GM19372 (cell line): Measurements from ENCODE around the gene FOXP2.
"Not testable (repeated sequence)": the region's sequence is repeated elsewhere in the genome, so short reads cannot be mapped to it uniquely, and the experiment has no call there.

Source experiments
- ATAC-seq: cut with Tn5 transposase; IDR thresholded peaks from one replicate; pipeline ENCODE4 v1.9.1; 2021; ENCODE audit warnings: mild to moderate bottlenecking, low read depth, moderate library complexity; ENCODE audit not compliant: unreplicated experiment

The FOXP2 gene

GRCh38 chr7:114419441-114420272, 5.0 kb downstream of the FOXP2 start:
- no peak for ATAC-seq

GRCh38 chr7:114422507-114423501, 8.2 kb downstream of the FOXP2 start:
- no peak for ATAC-seq

GRCh38 chr7:114426382-114426781, 11.8 kb downstream of the FOXP2 start:
- no peak for ATAC-seq

- no peak for ATAC-seq
These were observed 12.2 kb downstream of the FOXP2 start for GRCh38 chr7:114426824-114427223.

GRCh38 chr7:114428211-114428610, 13.6 kb downstream of the FOXP2 start:
- no peak for ATAC-seq

GRCh38 chr7:114431189-114431588, 16.6 kb downstream of the FOXP2 start:
- ATAC-seq = no peak

- ATAC-seq = no peak
These were observed 17.4 kb downstream of the FOXP2 start for GRCh38 chr7:114432061-114432460.

GRCh38 chr7:114432703-114433102, 18.1 kb downstream of the FOXP2 start:
- no peak for ATAC-seq

GRCh38 chr7:114439581-114439980, 25.0 kb downstream of the FOXP2 start:
- no peak for ATAC-seq

- not testable (repeated sequence) for ATAC-seq
These were observed 26.3 kb downstream of the FOXP2 start for GRCh38 chr7:114440927-114441326.

GRCh38 chr7:114444196-114444595, 29.6 kb downstream of the FOXP2 start:
- no peak for ATAC-seq

GRCh38 chr7:114450431-114450830, 35.8 kb downstream of the FOXP2 start:
- ATAC-seq = no peak

- no peak for ATAC-seq
These were observed 45.0 kb downstream of the FOXP2 start for GRCh38 chr7:114459574-114459973.

- no peak for ATAC-seq
These were observed 45.4 kb downstream of the FOXP2 start for GRCh38 chr7:114460021-114460420.

- ATAC-seq = no peak
These were observed 52.3 kb downstream of the FOXP2 start for GRCh38 chr7:114466917-114467316.

GRCh38 chr7:114468844-114469243, 54.2 kb downstream of the FOXP2 start:
- ATAC-seq = no peak

- no peak for ATAC-seq
These were observed 58.4 kb downstream of the FOXP2 start for GRCh38 chr7:114472896-114473512.

- no peak for ATAC-seq
These were observed 63.8 kb downstream of the FOXP2 start for GRCh38 chr7:114478384-114478783.

- ATAC-seq = no peak
These were observed 67.4 kb downstream of the FOXP2 start for GRCh38 chr7:114481999-114482398.

- ATAC-seq = no peak
These were observed 69.6 kb downstream of the FOXP2 start for GRCh38 chr7:114484226-114484625.

- ATAC-seq = no peak
These were observed 72.6 kb downstream of the FOXP2 start for GRCh38 chr7:114487174-114487573.
